NCI-H2081 (cell line): ENCODE measurements around the gene AJUBA.
"Not testable (repeated sequence)": the region's sequence is repeated elsewhere in the genome, so short reads cannot be mapped to it uniquely, and the experiment has no call there.

Experiments used
- DNase-seq, 2 experiments: peaks; one replicate each; lab custom pipeline; 2025; lab: John Stamatoyannopoulos, UW

AJUBA gene

GRCh38 chr14:22982477-22983245, at the start of gene AJUBA:
AJUBA (minus strand) TSS chr14:22982551; CDS start chr14:22982266, 285 bp downstream.
- DNase-seq, result peak in 1 of 2 experiments; percentile 32

DNA sequence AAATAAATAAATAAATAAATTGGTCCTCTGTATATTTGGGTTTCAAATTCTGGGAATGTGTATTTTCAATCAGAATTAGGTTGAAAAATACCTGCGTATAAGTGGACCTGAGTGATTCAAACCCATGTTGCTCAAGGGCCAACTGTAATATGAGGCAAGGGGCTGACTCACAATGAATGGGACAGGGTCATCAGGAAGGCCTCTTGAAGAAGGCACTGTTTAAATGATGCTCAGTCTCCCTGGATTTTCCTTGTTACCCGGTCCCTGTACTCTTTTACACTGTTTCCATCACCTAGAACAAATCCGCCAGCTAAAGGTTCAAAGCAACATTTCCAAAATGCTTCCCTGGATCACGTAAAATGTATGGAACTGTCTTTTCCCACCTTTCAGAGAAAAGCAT, 48.6 kb upstream of the AJUBA start:
- DNase-seq, result no peak

DNA sequence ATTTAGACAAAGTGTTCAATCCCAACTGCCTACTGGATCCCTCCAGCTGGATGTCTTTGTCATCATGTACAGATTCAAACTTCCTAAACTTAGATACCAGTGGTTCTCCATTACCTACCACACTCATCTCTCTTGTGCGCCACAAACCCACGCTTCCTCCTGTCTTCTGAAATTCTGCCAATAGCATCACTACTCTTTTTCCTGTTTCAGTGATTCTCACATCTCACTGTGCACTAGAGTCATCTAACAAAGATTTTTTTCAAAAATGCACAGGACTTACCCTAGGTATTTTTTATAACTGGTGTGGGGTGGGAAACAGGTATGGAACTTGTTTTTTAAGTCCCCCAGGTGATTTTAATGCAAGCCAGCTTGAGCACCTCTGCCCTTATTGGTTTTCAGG, 46.4 kb upstream of the AJUBA start:
- DNase-seq, result no peak

GRCh38 chr14:23025151-23025814, 42.9 kb upstream of the AJUBA start:
- no peak for DNase-seq

DNA sequence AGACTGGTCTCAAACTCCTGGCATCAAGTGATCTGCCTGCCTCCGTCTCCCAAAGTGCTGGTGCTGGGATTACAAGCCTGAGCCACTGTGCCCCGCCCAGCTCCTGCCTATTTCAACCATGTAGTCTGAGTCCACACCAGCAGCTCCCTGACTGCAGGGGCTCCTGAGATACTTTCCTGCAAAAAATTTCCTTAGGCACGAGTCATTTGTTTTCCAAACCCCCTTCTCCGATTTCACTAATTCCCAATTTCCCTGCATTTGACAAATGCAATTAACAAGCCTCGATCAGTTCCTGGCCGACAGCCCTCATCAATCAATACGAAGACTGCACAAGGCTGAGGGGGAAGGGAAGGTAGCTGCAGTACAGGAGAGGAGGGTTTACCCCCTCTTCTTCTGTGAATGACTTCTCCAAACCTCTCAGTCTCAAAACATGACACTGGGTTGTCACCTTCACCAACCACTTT, 42.3 kb upstream of the AJUBA start:
- no peak for DNase-seq

DNA sequence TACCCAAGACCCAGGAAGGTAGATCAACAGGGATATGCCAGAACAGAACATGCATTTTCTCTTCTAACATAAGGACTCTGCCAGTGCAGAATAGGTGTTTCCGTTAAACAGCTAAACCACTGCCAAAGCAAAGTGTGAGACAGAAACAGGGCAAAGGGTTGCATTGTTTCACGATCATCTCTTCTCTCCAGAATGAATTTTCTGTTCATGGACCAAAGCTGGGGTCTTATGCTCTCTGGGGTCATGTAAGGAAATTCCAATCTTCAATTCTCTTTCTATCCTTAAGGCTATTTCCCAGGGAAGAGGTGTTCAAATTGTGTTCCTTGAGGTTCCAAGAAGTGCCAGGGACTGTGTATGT, 41.4 kb upstream of the AJUBA start:
- DNase-seq, result no peak

GRCh38 chr14:23023022-23023794, 40.9 kb upstream of the AJUBA start:
- DNase-seq, result no peak

DNA sequence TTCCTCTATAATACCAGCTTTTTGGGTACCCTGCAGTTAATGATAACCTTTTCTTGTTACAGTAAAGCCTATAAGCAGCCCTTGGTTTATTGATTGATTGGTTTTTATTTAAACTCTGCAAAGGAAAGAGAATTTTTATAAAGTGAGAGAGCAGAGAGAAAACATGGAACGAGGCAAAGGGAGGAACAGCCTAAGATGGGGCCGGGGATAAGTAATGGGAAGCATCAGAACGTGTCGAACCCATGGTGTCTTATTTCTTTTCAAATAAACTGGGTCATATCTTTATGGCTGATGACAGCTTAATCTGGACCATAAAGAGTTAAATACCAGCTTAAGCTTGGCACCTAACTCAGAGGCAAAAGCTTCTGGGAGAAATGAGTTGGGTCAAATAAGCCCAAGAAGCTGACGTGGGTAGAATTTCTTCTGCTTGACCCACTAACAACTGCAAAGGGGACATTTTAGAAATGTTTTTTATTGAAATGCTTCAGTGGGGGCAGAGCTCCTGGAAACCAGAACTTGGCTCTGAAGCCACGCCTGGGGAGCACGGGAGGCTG, 39.6 kb upstream of the AJUBA start:
- no peak for DNase-seq

DNA sequence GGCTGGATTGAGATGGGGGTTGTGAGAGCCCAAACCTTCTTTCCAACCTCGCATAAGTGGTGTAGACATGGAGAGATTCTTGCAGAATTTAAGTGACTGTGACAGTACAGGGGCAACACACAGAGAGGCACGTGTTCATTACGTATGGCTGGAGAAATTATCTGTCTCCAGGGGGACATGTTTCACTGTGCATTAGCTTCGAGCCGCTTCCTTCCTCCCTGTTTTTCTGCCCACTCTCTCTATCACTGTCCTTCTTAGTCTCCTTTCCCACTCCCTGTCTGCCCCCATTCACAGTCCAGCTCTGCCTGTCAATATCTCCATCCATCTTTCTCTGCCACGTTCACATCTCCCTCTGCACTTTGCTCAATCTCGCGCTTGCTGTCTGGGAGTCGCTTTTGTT, 39.1 kb upstream of the AJUBA start:
- no peak for DNase-seq

GRCh38 chr14:23020143-23021128, 38.1 kb upstream of the AJUBA start:
- DNase-seq, result no peak

DNA sequence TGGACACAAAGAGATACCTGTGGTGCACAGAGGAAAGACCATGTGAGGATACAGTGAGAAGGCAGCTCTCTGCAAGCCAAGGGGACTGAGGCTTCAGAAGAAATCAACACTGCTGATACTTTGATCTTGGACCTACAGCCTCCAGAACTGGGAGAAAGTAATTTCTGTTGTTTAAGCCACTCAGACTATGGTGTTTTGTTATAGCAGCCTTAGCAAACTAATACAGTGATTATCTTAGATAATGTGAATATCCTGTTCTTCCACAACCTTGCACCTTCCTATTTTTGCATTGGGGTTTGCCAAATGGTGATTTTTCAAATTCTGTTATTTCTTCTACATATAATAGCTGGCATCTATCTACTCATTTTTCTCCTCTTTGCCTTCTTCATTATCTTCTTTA, 35.8 kb upstream of the AJUBA start:
- DNase-seq, result no peak

DNA sequence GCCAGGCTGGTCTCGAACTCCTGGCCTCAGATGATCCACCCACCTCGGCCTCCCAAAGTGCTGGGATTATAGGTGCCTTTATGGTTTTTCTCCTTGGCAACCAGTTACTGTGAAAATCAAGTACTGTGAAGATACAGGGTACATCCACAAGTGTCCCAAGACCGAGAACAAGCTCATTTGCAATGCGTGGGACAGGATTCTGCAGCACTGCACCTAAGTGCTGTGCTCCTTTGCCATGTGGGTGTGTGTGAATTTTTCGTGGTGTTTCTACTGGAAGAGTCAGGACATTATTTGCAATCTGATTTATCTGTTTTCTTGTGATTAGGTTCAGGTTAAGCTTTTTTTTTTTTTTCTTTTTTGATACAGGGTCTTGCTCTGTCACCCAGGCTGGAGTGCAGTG, 34.7 kb upstream of the AJUBA start:
- no peak for DNase-seq

DNA sequence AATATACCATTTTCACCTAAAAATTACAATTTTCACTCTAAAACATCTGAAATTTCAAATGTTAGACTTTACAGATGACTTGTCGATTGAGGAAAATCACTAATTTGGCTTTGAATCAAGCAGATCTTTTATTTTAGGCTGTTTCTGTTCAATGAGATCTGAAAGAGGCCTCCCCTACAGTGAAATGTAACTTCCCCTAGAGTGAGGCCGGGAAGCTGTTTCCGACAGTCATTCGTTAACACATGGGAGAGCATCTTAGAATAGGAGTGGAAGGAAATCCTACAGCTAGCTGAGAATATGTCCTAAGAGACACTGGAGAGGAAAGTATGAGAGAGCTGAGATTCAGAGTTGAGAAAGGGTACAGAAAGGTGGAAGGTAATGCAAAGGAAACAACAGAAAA, 33.3 kb upstream of the AJUBA start:
- no peak for DNase-seq

- DNase-seq, result not testable (repeated sequence)
Observed at GRCh38 chr14:23013749-23014054, 31.4 kb upstream of the AJUBA start.

DNA sequence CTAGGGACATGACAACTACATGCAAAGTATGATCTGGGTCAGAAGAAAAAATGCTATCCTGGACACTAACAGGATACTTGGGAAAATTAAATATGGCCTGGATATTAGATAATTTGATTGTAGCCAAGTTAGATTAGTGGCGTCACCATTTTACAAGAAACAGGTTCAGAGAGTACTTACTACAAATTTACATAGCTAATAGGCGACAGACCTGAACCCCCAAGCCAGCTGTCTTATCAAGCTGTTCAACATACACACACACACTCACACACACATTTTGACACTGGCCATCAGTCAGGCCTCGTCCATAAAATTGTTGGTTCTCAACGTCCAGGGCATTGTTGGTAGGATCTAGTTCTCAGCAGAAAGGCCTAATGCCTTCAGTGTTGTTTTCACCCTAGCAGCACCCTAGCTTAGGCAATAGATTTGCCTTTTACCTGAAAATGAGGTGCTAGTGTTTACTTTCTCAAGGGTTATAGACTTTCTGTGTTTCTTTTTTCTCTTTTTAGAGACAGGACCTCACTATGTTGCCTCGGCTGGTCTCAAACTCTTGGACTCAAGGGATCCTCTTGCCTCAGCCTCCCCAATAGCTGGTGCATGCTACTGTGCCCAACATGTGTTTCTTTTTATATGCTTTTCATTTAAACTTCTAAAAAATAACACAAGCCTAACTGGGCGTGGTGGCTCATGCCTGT, 30.9 kb upstream of the AJUBA start:
- DNase-seq, result no peak

- DNase-seq, result peak; percentile 61 to 79
Observed at GRCh38 chr14:23009939-23010726, 27.8 kb upstream of the AJUBA start, which contains the start of gene C14orf93. C14orf93 (minus strand) TSS chr14:23010143; CDS start chr14:22999023, 11,120 bp downstream.

GRCh38 chr14:23009483-23009938, 27.2 kb upstream of the AJUBA start:
- peak in 1 of 2 experiments; percentile 42 for DNase-seq

- peak; percentile 37 to 73 for DNase-seq
Observed at GRCh38 chr14:23008831-23009230, 26.5 kb upstream of the AJUBA start.

GRCh38 chr14:23006544-23007419, 24.4 kb upstream of the AJUBA start:
- peak; percentile 97 to 98 for DNase-seq
